Measurements from ENCODE around the gene SEMA4B.
A peak's percentile ranks its signal among the peaks of the same experiment; 100 is the strongest.
"Not testable (repeated sequence)": the region's sequence is repeated elsewhere in the genome, so short reads cannot be mapped to it uniquely, and the experiment has no call there.

SEMA4B gene

DNA sequence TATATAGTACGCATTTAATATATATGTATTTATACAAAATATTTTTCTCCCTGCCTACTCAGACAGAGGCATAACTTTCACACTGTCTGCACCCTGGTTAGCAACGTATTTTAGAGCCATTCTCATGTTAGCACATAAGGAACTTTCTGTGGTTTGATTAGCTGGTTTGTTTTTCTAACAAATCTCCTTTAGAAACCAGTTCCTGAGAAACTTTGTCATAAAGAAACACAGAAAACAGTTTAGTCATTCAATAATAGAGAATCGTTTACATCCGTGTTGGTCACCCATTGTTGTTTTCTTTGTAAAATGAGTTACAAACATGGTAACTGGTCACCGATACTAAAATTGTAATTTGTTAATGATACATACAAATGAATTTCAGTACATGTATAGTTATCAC lies 58.4 kb downstream of the SEMA4B start:
- Histone ChIP-seq H3K4me3 (ENCODE audit: low read length) (no peak overlapping the region), H3K4me1 (ENCODE audit: low read length) (peaks cover 6% of the 10 kb centered on the region), H3K27ac (ENCODE audit: low read length) (no peak overlapping the region), H3K4me2 (ENCODE audit: low read length) (no peak overlapping the region), H3K9me3 (ENCODE audit: insufficient read depth, low read length) (no peaks in the 10 kb centered on the region), H3K9ac (ENCODE audit: low read length) (no peak overlapping the region), H3K27me3 (ENCODE audit: low read depth, low read length) (no peaks in the 10 kb centered on the region), H4K20me1 (ENCODE audit: insufficient read depth, low read length) (no peaks in the 10 kb centered on the region), H2AFZ (ENCODE audit: low read depth, low read length) (no peak overlapping the region), H3K79me2 (ENCODE audit: low read length) (peaks cover 3% of the 10 kb centered on the region), H3K36me3 (replicated peaks; ENCODE audit: low read depth, low read length) (no peaks in the 10 kb centered on the region)
- no peak for TF ChIP-seq CTCF (IDR thresholded peaks at IDR 0.05; ENCODE audit: low read depth, low read length)
- TF ChIP-seq EZH2phosphoT487 (IDR thresholded peaks at IDR 0.05; ENCODE audit: low read depth): no peak

GRCh38 chr15:90260731-90261130 lies 59.6 kb downstream of the SEMA4B start:
- H3K4me3 ChIP-seq (ENCODE audit: low read length); H2AFZ ChIP-seq (ENCODE audit: low read depth, low read length); H3K9me3 ChIP-seq (ENCODE audit: insufficient read depth, low read length); H3K27ac ChIP-seq (ENCODE audit: low read length); H4K20me1 ChIP-seq (ENCODE audit: insufficient read depth, low read length); H3K9ac ChIP-seq (ENCODE audit: low read length); H3K4me1 ChIP-seq (ENCODE audit: low read length); H3K4me2 ChIP-seq (ENCODE audit: low read length); H3K36me3 ChIP-seq (replicated peaks; ENCODE audit: low read depth, low read length); H3K27me3 ChIP-seq (ENCODE audit: low read depth, low read length): not testable (repeated sequence)
- H3K79me2 ChIP-seq (ENCODE audit: low read length): peaks cover 12% of the 10 kb centered on the region

DNA sequence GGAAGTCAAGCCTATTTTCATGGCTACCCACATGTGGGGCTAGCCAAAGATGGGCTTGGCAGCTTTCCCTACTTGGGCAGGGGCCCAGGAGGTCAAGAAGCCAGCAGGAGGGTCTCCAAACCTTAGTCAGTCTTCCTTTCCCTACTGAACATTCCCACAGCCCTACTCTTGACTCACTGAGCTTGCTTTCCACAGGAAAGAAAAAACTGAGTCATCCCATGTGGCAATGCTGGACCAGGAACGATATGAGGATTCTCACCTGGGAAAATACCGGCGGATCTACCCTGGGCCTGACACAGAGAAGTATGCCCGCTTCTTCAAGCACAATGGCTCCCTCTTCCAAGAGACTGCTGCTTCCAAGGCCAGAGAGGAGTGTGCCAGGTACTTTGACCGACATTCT lies 60.7 kb downstream of the SEMA4B start:
- no peak overlapping the region for H3K4me3 ChIP-seq (ENCODE audit: low read length)
- no peaks in the 10 kb centered on the region for H3K9me3 ChIP-seq (ENCODE audit: insufficient read depth, low read length)
- H3K4me2 ChIP-seq (ENCODE audit: low read length): no peak overlapping the region
- no peaks in the 10 kb centered on the region for H3K27me3 ChIP-seq (ENCODE audit: low read depth, low read length)
- H3K27ac ChIP-seq (ENCODE audit: low read length): no peak overlapping the region
- H3K4me1 ChIP-seq (ENCODE audit: low read length): peaks cover 12% of the 10 kb centered on the region
- TF ChIP-seq EZH2phosphoT487 (IDR thresholded peaks at IDR 0.05; ENCODE audit: low read depth) (no peak), CTCF (IDR thresholded peaks at IDR 0.05; ENCODE audit: low read depth, low read length) (no peak)
- no peaks in the 10 kb centered on the region for H3K36me3 ChIP-seq (replicated peaks; ENCODE audit: low read depth, low read length)
- peaks cover 22% of the 10 kb centered on the region for H3K79me2 ChIP-seq (ENCODE audit: low read length)
- no peak overlapping the region for H3K9ac ChIP-seq (ENCODE audit: low read length)
- H4K20me1 ChIP-seq (ENCODE audit: insufficient read depth, low read length): 0 out of 2 replicates have a peak, but pooled peaks cover 3% of the 10 kb centered on the region
- no peak overlapping the region for H2AFZ ChIP-seq (ENCODE audit: low read depth, low read length)

GRCh38 chr15:90262426-90262825 lies 61.3 kb downstream of the SEMA4B start:
- no peaks in the 10 kb centered on the region for H3K9me3 ChIP-seq (ENCODE audit: insufficient read depth, low read length)
- H3K36me3 ChIP-seq (replicated peaks; ENCODE audit: low read depth, low read length): peaks cover 3% of the 10 kb centered on the region
- no peaks in the 10 kb centered on the region for H3K27me3 ChIP-seq (ENCODE audit: low read depth, low read length)
- H4K20me1 ChIP-seq (ENCODE audit: insufficient read depth, low read length): 0 out of 2 replicates have a peak, but pooled peaks cover 8% of the 10 kb centered on the region
- no peak overlapping the region for H3K4me2 ChIP-seq (ENCODE audit: low read length)
- TF ChIP-seq EZH2phosphoT487 (IDR thresholded peaks at IDR 0.05; ENCODE audit: low read depth): no peak
- peaks cover 28% of the 10 kb centered on the region for H3K79me2 ChIP-seq (ENCODE audit: low read length)
- no peak overlapping the region for H3K4me3 ChIP-seq (ENCODE audit: low read length)
- no peak overlapping the region for H3K9ac ChIP-seq (ENCODE audit: low read length)
- no peak overlapping the region for H3K27ac ChIP-seq (ENCODE audit: low read length)
- H2AFZ ChIP-seq (ENCODE audit: low read depth, low read length): no peak overlapping the region
- peaks cover 17% of the 10 kb centered on the region for H3K4me1 ChIP-seq (ENCODE audit: low read length)

GRCh38 chr15:90264671-90265070 lies 63.5 kb downstream of the SEMA4B start:
- peaks cover 15% of the 10 kb centered on the region for H3K36me3 ChIP-seq (replicated peaks; ENCODE audit: low read depth, low read length)
- peak overlapping the region; percentile 82 for H3K4me3 ChIP-seq (ENCODE audit: low read length)
- H3K4me2 ChIP-seq (ENCODE audit: low read length): peak overlapping the region; percentile 88
- H3K27ac ChIP-seq (ENCODE audit: low read length): peak overlapping the region; percentile 72
- H3K9me3 ChIP-seq (ENCODE audit: insufficient read depth, low read length): no peaks in the 10 kb centered on the region
- TF ChIP-seq EZH2phosphoT487 (IDR thresholded peaks at IDR 0.05; ENCODE audit: low read depth) (no peak), CTCF (IDR thresholded peaks at IDR 0.05; ENCODE audit: low read depth, low read length) (no peak)
- H3K9ac ChIP-seq (ENCODE audit: low read length): peak overlapping the region; percentile 70
- H3K79me2 ChIP-seq (ENCODE audit: low read length): peaks cover 45% of the 10 kb centered on the region
- H3K27me3 ChIP-seq (ENCODE audit: low read depth, low read length): no peaks in the 10 kb centered on the region
- H4K20me1 ChIP-seq (ENCODE audit: insufficient read depth, low read length): peaks cover 11% of the 10 kb centered on the region
- peaks cover 17% of the 10 kb centered on the region for H3K4me1 ChIP-seq (ENCODE audit: low read length)
- no peak overlapping the region for H2AFZ ChIP-seq (ENCODE audit: low read depth, low read length)

Measured in OCI-LY3 (cell line).